SK-N-MC (cell line): ENCODE data around the gene CCNF.

ENCODE experiments used
- EZH2 ChIP-seq: fragments of 200-600 bp; sonication (generic); IDR thresholded peaks from one replicate; pipeline ENCODE4 v1.6.1; 2017; ENCODE audit warnings: antibody characterized with exemption
- POLR2AphosphoS5 ChIP-seq: IDR thresholded peaks from 2 replicates; pipeline ENCODE4 v1.6.1; 2012; ENCODE audit warnings: mild to moderate bottlenecking, low read depth, low read length, borderline replicate concordance

- no peak for TF ChIP-seq EZH2
- TF ChIP-seq POLR2AphosphoS5: no peak
Observed at GRCh38 chr16:2490190-2491105, 61.2 kb downstream of the CCNF start.
